HepG2 (cell line): ENCODE measurements around the gene IGFN1.

Source experiments
- AHDC1 ChIP-seq: sonication (generic); formaldehyde crosslinking; IDR thresholded peaks from 2 replicates; pipeline ENCODE4 v1.5.1; 2020; ENCODE audit warnings: mild to moderate bottlenecking, missing genetic modification reagents, borderline replicate concordance
- CBFB ChIP-seq: sonication (generic); formaldehyde crosslinking; IDR thresholded peaks from 2 replicates; pipeline ENCODE4 v1.4.0; 2020; ENCODE audit warnings: missing genetic modification reagents
- CEBPB ChIP-seq: IDR thresholded peaks from 2 replicates; pipeline ENCODE4 v1.6.1; 2011; ENCODE audit warnings: low read depth, low read length, improper control_type of control experiment, borderline replicate concordance
- ELK4 ChIP-seq: sonication (generic); formaldehyde crosslinking; IDR thresholded peaks from 2 replicates; pipeline ENCODE4 v1.9.0; 2021; ENCODE audit warnings: missing genetic modification reagents, borderline replicate concordance
- HMG20B ChIP-seq: conservative IDR thresholded peaks from 2 replicates; pipeline ENCODE4 v1.6.1; 2016; ENCODE audit warnings: missing genetic modification reagents, missing compliant biosample characterization
- HNRNPK ChIP-seq: fragments of 200-400 bp; formaldehyde crosslinking; IDR thresholded peaks from 2 replicates; pipeline ENCODE4 v1.6.1; 2018; ENCODE audit warnings: low read length, low read depth, moderate library complexity, mild to moderate bottlenecking; ENCODE audit not compliant: poor library complexity, severe bottlenecking
- KDM1A ChIP-seq: IDR thresholded peaks from 2 replicates; pipeline ENCODE4 v1.6.1; 2016; ENCODE audit warnings: missing compliant biosample characterization
- KLF9 ChIP-seq: IDR thresholded peaks from 2 replicates; pipeline ENCODE4 v1.6.1; 2016; ENCODE audit warnings: low read depth
- SIN3A ChIP-seq: IDR thresholded peaks from 2 replicates; pipeline ENCODE4 v1.6.1; 2011; ENCODE audit warnings: low read depth, mild to moderate bottlenecking, control low read depth, low read length, borderline replicate concordance
- TAF1 ChIP-seq: sonication (generic); formaldehyde crosslinking; IDR thresholded peaks from 2 replicates; pipeline ENCODE4 v1.4.0; 2020; ENCODE audit warnings: missing genetic modification reagents
- YY1 ChIP-seq: IDR thresholded peaks from 2 replicates; pipeline ENCODE4 v1.6.1; 2011; ENCODE audit warnings: low read length, low read depth, moderate library complexity, mild to moderate bottlenecking; ENCODE audit not compliant: insufficient read depth, insufficient replicate concordance
- ZFP36L2 ChIP-seq: sonication (generic); formaldehyde crosslinking; IDR thresholded peaks from 2 replicates; pipeline ENCODE4 v1.4.0; 2020; ENCODE audit warnings: missing genetic modification reagents
- ZNF274 ChIP-seq: sonication (generic); formaldehyde crosslinking; IDR thresholded peaks from 2 replicates; pipeline ENCODE4 v1.5.1; 2020; ENCODE audit warnings: mild to moderate bottlenecking, missing genetic modification reagents
- TF ChIP-seq, protein P1 (sequence below): sonication (generic); formaldehyde crosslinking; conservative IDR thresholded peaks from 2 replicates; pipeline ENCODE4 v1.4.0; 2020; ENCODE audit warnings: missing genetic modification reagents

DNA sequence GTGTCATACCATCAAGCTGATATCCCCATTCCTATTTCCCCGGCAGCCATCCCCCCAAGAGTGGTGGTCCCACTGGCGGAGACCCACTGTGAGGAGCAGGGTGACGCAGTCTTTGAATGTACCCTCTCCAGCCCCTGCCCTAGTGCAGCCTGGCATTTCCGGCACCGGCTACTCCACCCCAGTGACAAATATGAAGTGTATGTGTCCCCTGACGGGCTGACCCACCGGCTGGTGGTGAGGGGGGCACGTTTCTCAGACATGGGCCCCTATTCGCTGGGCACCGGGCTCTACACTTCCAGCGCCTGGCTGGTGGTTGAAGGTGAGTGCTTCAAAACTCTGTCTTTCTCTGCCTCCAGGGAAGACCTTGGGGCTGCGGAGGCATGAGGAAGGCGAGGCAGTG lies 14.4 kb downstream of the IGFN1 start:
- TF ChIP-seq YY1 (no peak), HNRNPK (no peak), KLF9 (no peak), TAF1 (CRISPR knock-in tag) (no peak), CEBPB (no peak), ZNF274 (CRISPR knock-in tag) (no peak), AHDC1 (no peak), ELK4 (CRISPR knock-in tag) (no peak), ZFP36L2 (CRISPR knock-in tag) (no peak), HMG20B (CRISPR knock-in tag) (no peak), KDM1A (CRISPR knock-in tag) (no peak), SIN3A (no peak), CBFB (CRISPR knock-in tag) (no peak)
- TF ChIP-seq, protein P1, sequence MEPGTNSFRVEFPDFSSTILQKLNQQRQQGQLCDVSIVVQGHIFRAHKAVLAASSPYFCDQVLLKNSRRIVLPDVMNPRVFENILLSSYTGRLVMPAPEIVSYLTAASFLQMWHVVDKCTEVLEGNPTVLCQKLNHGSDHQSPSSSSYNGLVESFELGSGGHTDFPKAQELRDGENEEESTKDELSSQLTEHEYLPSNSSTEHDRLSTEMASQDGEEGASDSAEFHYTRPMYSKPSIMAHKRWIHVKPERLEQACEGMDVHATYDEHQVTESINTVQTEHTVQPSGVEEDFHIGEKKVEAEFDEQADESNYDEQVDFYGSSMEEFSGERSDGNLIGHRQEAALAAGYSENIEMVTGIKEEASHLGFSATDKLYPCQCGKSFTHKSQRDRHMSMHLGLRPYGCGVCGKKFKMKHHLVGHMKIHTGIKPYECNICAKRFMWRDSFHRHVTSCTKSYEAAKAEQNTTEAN (CRISPR knock-in tag), result no peak
